ENCODE measurements around the gene TBRG1. TPM values are rescaled to one million over a fixed set of nuclear protein-coding genes. Genes with fewer than 3 reads are reported as not detected.
A peak's percentile ranks its signal among the peaks of the same experiment; 100 is the strongest.
"Not testable (repeated sequence)": the region's sequence is repeated elsewhere in the genome, so short reads cannot be mapped to it uniquely, and the experiment has no call there.

TBRG1 gene, protein sequence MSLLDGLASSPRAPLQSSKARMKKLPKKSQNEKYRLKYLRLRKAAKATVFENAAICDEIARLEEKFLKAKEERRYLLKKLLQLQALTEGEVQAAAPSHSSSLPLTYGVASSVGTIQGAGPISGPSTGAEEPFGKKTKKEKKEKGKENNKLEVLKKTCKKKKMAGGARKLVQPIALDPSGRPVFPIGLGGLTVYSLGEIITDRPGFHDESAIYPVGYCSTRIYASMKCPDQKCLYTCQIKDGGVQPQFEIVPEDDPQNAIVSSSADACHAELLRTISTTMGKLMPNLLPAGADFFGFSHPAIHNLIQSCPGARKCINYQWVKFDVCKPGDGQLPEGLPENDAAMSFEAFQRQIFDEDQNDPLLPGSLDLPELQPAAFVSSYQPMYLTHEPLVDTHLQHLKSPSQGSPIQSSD
- total RNA-seq, result 35.9 TPM

DNA sequence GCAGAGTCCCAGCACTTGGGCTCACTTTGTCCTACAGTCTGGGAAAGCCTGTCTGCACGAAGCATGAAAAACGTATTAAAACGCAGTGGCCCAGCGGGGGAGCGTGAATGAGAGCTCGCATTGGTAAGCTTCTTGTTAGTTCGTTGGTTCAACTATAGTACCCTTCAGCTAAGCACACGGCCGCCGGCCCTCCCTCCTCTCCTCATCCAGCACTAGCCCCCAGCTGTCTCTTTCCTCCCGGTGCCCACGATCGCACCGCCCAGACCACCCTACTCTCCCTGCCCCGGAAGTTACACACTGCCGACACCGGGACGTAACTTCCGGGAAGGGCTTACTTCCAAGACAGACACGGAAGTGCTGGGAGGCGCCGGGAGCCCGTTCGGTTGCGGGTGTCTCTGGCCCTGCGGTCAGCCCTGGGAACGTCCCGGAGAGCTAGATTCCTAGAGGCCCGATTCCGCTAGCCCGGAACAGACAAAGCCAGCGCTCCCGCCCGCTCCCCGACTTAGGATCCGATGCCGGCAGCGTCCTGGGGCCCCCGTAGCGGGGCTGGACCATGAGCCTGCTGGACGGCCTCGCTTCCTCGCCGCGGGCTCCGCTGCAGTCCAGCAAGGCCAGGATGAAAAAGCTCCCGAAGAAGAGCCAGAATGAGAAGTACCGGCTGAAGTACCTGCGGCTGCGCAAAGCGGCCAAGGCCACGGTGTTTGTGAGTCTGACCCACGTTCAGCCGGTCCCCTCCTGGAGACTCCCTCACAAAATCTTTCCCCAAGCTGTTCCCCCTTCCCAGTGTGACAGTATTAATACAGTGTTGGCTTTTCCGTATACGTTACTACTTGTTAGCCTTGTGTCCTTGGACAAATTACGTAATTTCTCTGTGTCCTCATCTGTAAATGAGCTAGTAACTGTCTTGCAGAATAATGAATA lies at the start of gene TBRG1:
TBRG1 (plus strand) TSS at position 334 of the 921 bp plus-strand sequence; CDS start at position 554, 220 bp downstream.
- DNase-seq (ENCODE audit: low spot score in 2 of 2), result peak; percentile 77 to 93
- no peak for FAIRE-seq

DNA sequence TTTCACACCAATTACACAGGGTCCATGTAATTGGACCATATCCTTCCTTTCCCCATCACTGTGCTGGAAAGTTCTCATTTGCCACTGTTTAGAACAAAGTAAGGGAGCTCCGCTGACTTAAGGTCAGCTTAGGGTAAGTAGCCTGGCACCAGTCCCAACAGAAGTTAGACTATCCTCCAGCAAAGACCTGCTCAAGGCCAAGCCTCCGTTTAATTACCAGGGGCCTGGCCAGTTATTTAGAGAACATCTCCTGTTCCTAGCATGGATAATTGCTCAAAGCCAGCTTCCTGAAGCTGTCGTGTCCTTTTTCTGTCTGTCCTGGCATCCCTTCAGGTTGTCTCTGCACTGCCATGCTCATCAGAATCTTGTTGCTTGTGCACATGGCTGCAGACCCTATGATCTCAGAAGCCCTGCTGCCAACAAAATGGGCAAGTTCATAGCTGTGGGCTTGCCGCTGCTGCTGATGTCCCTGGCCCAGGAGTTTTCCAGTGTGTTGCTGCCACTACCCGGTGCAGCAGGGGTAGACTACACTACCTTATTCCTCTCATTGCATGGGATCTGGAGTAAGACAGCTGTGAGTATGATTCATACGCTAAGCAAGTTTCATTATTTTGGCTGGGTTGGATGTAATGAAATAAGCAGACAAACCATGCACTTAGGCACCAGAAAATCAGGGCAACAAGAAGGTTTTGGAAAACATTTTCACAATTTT lies 44.8 kb upstream of the TBRG1 start:
- no peak for DNase-seq (ENCODE audit: low spot score in 2 of 2)

DNA sequence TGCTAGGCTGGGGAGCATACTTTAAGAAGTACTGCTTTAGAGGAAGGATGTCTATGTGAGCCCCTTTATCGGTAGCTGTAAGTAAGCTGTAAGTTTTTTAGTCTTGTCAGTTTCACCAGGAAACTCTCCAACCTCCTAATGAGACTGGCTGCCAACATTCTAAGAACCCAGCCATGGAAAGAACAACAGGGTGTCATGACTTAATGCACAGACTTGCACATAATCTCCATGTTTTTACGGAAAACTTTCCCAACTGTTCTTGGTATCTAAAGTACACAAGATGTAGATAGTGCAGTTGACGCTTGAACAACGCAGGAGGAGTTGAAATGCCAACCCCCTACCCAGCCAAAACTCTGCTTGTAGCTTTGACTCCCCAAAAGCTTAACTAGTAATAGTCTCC lies 43.9 kb upstream of the TBRG1 start:
- FAIRE-seq (no peak), DNase-seq (ENCODE audit: low spot score in 2 of 2) (no peak)

More for the DNA sequence above, 44.8 kb upstream of the TBRG1 start:
- no peak for FAIRE-seq

DNA sequence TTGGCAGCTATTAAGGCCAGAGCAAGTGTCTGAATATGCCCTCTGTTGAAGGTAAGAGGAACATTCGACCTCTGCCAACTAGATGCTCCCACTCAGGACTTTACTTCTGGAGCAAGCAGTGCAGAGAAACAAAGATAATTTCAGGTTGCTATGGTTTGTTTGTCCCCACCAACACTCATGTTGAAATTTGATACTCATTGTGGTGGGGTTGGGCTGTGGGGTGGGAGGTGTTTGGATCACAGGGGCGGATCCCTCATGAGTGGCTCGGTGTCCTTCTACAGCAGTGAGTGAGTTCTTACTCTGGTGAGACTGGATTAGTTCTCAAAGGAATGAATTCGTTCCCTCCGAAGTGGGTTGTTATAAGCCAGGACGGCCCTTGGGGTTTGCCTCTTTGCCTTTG lies 40.8 kb upstream of the TBRG1 start:
- no peak for FAIRE-seq
- DNase-seq (ENCODE audit: low spot score in 2 of 2), result no peak

DNA sequence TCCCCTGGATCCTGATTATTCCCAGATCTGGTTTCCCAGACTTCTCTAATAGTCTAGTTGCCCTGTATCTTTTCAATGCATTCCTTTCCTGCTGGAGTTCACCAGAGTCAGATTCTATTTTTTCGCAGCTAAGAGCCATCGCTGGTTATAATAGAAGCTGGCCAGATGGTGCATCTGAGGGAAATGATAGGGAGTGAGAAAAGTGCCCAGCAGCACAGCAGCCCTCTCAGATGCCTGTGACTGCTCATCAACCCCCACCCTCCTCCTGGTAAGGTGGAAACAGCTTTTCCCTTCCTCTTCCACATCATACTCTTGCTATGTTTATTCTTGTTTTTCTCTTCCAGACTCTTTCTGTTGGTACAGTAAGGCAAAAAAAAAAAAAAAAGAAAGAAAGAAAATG lies 40.1 kb upstream of the TBRG1 start:
- FAIRE-seq (no peak), DNase-seq (ENCODE audit: low spot score in 2 of 2) (no peak)

DNA sequence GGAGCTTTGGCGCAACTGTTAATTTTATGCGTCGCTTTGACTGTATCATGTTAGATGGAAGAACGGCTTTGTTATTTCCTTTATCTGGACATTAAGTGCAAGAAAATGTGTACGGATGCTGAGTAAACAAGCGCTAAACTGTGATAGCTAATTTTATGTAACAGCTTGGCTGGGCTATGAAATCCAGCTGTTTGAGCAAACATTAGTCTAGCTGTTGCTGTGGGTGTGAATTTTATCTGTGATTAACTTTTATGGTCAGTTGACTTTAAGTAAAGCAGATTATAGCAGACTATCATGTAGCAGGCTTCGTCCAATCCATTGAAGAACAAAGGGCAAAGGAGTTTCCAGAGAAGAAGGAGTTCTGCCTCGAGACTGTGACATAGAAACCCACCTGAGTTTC lies 38.9 kb upstream of the TBRG1 start:
- DNase-seq (ENCODE audit: low spot score in 2 of 2) (no peak), FAIRE-seq (no peak)

DNA sequence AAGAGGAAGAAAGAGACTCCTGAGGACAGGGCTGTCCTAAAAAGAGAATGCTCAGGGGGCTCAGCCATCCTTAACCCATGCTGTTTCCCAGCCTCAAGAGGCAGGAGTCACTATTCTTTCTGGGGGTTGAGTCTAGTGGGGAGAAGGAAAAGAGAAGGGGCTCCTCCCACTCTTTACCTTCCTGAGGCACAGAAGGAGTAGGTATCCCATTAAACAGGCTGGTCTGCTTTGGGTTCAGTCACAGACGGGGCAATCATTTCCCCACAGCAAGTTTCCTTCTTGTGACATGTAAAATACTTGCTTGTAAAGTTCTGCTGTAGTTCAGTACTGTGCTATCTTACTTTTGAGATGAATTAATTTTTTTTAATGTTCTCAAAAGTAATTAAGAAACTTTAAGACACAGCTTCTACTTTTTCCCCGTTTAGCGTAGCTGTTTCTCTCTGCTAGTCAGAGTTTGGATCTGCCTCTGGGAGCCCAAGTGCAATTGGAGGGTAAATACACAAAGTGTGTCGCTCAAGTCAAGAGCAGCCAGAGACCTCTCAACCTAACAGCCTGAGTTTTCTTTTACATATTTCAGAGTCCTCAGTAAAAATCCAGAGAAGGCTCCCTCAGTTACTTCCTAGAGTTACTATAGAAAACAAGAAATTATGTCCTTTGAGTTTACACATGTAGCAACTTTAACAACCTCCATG lies 37.8 kb upstream of the TBRG1 start:
- FAIRE-seq (no peak), DNase-seq (ENCODE audit: low spot score in 2 of 2) (no peak)

DNA sequence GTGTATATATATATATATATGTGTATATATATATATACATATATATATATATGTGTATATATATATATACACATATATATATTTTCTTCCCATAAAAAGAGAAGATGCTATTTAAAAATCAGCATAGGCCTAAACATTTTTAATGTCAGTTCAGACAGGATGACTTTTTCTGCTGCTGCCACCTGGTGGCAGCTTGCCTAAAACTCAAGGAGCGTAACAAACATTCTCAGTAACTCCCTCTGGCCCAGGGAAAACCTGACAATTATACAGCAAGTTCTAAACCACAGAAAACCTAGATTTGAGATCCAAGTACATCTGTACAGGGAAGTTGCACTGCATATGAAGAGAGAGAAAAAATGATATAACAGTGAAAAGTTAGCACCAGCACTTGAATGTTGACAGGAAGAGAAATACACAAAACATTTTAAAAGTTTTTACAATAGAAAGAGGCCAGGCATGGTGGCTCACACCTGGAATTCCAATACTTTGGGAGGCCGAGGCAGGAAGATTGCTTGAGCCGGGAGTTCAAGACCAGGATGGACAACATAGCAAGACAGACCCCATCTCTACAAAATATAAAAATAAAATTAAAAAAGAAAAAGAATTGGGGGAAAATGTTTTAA lies 36.3 kb upstream of the TBRG1 start:
- DNase-seq (ENCODE audit: low spot score in 2 of 2) (no peak), FAIRE-seq (no peak)

DNA sequence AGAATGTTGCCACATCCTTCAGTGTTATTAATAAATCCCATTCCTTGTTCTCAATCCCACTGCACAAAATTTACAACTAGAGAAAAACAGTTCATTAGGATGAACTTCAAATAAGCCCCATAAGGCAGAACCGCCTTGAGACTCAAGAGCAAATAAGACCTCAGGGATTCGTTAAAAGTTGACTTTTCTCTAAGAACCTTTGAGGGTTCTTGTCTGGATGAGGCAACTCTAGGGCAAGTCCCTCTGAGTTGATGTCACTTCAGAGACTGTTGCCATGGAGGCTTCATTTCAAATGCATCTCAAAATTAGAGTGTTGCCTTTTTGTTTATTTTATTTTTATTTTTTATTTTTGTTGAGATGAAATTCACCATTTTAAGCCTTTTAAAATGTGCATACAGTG lies 31.2 kb upstream of the TBRG1 start:
- no peak for DNase-seq (ENCODE audit: low spot score in 2 of 2)
- no peak for FAIRE-seq

DNA sequence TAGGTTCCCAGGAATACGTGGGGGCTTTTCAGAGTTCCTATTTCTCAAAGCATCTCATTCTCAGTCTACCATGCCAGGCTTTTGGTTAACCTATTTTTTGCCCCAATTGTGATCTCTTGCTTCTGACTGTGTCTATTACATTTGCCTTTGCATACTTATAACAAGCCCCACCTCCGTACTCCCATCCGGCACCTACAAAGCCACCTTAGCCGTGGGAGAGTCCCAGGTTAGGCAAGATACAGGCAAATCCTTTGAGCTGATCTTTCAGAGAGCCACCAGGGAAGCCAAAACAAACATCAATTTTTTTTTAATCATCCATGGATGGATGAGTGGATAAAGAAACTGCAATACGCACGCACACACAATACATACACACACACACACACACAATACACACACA lies 30.0 kb upstream of the TBRG1 start:
- FAIRE-seq (no peak), DNase-seq (ENCODE audit: low spot score in 2 of 2) (no peak)

DNA sequence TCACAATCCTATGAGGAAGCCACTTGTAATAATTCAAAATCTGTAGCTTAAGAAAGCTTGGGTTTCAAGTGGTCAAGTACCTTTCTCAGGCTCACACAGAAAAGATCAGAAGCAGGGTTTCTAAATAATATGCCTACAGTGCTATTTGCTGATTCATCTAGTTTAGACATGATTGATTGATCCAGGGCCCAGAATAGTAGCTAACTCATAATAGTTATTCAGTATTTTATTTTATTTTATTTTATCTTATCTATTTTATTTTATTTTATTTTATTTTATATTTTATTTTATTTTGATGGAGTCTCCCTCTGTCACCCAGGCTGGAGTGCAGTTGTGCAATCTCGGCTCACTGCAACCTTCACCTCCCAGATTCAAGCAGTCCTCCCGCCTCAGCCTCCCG lies 27.4 kb upstream of the TBRG1 start:
- no peak for FAIRE-seq

DNA sequence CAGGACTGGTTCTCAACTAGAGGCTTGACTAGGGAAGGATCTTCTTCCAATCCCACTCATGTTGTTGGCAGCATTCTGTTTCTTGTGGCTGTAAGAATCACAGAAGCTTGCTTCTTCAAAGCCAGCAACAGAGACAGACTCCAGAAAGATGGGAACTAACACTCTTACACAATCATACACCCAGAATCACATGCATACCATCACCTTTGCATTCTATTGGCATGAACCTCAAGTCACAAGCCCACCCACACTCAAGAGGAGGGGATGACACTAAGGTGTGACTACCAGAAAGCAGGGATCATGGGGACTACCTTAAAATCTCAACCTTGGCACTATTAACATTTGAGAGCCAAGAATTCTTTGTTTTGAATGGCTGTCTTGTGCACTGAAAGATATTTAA lies 25.0 kb upstream of the TBRG1 start:
- no peak for DNase-seq (ENCODE audit: low spot score in 2 of 2)
- no peak for FAIRE-seq

More for the DNA sequence above, 27.4 kb upstream of the TBRG1 start:
- no peak for DNase-seq (ENCODE audit: low spot score in 2 of 2)

DNA sequence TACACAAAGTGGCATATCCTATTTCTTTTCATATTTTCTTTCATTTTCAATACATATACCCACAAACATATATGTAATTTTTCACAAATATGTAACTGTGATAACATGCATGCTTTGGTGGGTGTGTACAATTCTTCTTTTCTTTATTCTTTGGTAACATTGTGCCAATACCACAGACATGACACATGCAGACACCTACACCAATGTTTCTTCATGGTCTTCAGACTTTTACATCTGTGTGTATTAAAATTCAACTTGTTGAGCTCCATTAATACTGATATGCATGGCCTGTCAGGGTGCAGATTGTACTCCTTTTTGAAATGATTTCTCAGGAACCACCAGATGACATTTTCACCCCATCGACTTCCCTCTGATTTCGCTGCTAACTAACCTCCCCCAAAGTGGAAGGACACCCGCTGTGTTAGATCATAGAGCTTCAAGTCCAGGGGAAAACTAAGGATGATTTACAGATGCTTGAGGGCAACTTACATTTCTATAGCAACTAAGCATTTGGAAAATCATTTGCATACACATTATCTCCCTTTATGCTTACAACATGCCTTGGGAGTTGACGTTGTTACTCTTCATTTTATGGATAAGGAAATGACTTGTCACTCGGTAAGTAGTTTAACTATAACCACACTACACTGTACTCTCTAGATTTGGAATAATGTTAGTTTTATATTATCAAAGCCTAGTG lies 21.9 kb upstream of the TBRG1 start:
- no peak for FAIRE-seq
- no peak for DNase-seq (ENCODE audit: low spot score in 2 of 2)

DNA sequence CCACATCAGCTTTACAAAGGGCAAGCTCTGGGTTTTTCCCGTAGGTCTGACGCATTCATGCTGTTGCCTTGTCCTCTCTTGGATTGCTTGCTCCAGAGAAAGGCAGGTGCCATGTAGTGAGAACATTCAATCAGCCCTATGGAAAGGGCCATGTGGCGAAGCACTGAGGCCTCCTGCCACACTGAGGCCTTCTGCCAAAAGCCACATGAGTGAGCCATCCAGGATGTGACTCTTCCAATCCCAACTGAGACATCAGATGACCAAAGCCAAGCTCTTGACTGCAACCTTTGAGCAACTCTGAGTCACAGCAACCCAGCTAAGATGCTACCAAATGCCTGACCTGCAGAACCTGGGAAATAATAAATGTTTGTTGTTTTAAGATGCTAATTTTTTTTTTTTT lies 20.5 kb upstream of the TBRG1 start:
- DNase-seq (ENCODE audit: low spot score in 2 of 2) (no peak), FAIRE-seq (no peak)

DNA sequence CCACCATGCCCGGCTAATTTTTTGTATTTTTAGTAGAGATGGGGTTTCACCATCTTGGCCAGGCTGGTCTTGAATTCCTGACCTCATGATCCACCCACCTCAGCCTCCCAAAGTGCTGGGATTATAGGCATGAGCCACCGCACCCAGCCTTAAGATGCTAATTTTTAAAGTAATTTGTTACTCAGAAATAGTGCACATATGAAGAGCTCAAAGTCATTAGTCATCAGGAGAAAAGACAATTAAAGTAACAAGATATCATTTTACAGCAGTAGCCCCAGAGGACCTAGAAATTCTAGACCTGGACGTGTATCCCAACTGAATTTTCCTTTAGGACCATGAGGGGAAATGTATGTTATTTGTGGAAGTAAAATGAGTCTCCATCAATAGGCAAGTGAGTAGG lies 19.9 kb upstream of the TBRG1 start:
- not testable (repeated sequence) for FAIRE-seq; DNase-seq (ENCODE audit: low spot score in 2 of 2)

DNA sequence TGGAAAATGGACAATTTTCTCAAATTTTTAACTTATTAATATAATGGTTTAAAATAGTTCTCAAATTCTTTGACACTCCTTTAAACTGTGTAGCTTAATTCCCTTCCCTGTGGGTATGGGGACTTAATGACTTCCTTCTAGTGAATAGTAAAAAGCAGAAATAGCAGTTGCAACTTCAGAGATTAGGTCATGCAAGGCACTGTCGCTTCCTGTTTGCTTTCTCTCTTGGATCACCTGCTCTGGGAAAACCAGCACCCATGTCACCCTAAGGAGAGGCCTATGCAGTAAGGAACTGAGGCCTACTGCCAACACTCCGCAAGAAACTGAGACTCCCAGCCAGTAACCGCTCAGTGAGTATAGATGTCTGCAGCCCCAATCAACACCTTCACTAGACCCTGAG lies 16.9 kb upstream of the TBRG1 start:
- FAIRE-seq, result no peak
- no peak for DNase-seq (ENCODE audit: low spot score in 2 of 2)

DNA sequence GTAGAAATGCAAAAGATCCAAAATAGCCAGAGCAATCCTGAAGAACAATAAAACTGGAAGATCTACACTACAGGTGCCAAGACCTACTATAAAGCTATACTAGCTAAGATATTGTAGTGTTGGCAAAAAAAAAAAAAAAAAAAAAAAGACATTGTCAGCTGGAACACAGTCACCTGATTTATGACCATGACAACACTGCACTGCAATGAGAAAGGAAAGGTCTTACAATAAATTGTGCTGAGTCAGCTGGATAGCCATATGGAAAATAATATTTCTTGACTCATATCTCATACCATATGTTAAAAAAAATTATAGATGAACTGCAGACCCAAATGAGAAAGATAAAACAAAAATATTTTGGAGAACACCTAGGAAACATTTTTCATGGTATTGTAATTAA lies 14.5 kb upstream of the TBRG1 start:
- FAIRE-seq (no peak), DNase-seq (ENCODE audit: low spot score in 2 of 2) (no peak)

DNA sequence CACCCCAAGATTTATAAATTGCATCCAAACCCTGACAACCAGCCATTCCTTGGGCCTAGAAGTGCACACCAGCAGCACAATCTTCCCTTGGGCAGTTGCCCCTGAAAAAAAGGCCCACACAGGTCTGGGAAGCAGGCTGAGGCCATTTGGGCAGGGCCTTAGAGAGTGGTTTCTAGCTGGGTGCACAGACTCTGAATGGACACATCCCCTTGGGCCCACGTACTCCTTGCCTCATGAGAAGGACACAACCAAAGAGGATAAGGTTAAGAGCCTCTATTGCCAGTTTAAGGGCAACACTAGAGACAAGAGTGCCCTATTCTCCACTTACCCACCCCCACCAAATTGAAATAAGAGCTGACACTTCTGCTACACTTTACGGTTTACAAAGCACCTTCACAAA lies 12.4 kb upstream of the TBRG1 start:
- no peak for FAIRE-seq
- no peak for DNase-seq (ENCODE audit: low spot score in 2 of 2)

DNA sequence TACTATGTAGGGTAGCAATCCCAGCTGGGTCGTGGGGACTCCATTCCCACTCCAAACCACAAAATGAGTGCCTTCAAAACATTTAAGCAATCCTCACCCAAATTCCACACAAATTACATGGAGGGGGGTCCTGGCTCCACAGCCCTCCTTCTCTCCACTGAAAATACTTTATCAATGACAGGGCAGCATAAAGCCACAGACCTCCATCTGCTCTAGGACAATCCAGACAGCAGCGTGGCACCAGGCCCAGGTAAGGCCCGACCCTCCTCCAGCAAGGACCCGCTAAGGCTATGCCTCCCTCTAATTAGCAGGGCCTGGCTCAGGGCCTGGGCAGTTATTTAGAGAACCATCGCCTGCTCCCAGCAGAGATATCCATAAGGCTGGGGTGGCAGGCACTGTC lies 11.6 kb upstream of the TBRG1 start, which contains the start of gene PANX3:
PANX3 (plus strand) TSS at position 365 of the 400 bp plus-strand sequence. CDS start 129 bp downstream, outside the sequence.
- DNase-seq (ENCODE audit: low spot score in 2 of 2) (no peak), FAIRE-seq (no peak)
